ENCODE data around the gene NEAT1. TPM values are rescaled to one million over a fixed set of nuclear protein-coding genes. Genes with fewer than 3 reads are reported as not detected.
"Not testable (repeated sequence)": the region's sequence is repeated elsewhere in the genome, so short reads cannot be mapped to it uniquely, and the experiment has no call there.

NEAT1 gene
- total and polyA plus RNA-seq, 11 donors = 17.0 to 760 (median 507) TPM

DNA sequence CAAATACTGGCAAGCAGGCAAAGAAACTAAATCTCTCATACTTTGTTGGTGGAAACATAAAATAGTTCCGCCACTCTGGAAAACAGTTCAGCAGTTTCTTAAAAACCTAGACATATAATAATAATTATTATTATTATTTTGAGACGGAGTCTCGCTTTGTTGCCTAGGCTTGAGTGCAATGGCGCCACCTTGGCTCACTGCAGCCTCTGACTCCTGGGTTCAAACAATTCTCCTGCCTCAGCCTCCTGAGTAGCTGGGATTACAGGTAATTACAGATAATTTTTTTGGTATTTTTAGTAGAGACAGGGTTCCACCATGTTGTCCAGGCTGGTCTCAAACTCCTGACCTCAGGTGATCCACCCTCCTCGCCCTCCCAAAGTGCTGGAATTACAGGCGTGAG lies 44.7 kb downstream of the NEAT1 start:
- H3K4me1 ChIP-seq = peaks cover 0 to 32% (median 18%) of the 10 kb centered on the region in 12 donors
- WGBS, 4 donors = 87 to 98% (median 96%) methylated on average over 6 of the region's 6 CpGs
- intact Hi-C loops (cut with DNase I) = loop anchor here in 4 of 10 donors (5.0 kb wide), 4 partner anchors 50 to 95 kb away; partner anchors contain the start of gene SLC25A45 (in 1 of the 4)
- TF ChIP-seq CTCF (IDR thresholded peaks at IDR 0.05) = peak in 1 of 12 donors; percentile 13
- H3K9me3 ChIP-seq, DNase-seq, H3K27ac ChIP-seq, H3K36me3 ChIP-seq, H3K27me3 ChIP-seq, H3K4me3 ChIP-seq, ATAC-seq: not testable (repeated sequence)

GRCh38 chr11:65468874-65469333 lies 46.3 kb downstream of the NEAT1 start:
- no peaks in the 10 kb centered on the region for H3K27me3 ChIP-seq
- peaks cover 10 to 43% (median 30%) of the 10 kb centered on the region in 12 donors for H3K4me1 ChIP-seq
- no peaks in the 10 kb centered on the region for H3K9me3 ChIP-seq
- TF ChIP-seq POLR2A (IDR thresholded peaks at IDR 0.05) (no peak), CTCF (IDR thresholded peaks at IDR 0.05) (peak; percentile 27 to 65 (median 52))
- H3K27ac ChIP-seq = peak overlapping the region in 5 of 12 donors; percentile 5 to 100 (median 24)
- peak in 4 of 5 donors; percentile 56 to 85 (median 70) for DNase-seq
- ATAC-seq = no peak
- 13 to 25% (median 19%) methylated on average over 3 of the region's 3 CpGs for WGBS, 4 donors
- no peaks in the 10 kb centered on the region for H3K36me3 ChIP-seq
- intact Hi-C loops (cut with DNase I) = loop anchor here in 5 of 10 donors (2.0 to 5.0 kb wide), 5 partner anchors 42 to 97 kb away; partner anchors contain the start of gene SLC25A45 (in 1 of the 5)
- no peak overlapping the region for H3K4me3 ChIP-seq

- Histone ChIP-seq H3K4me3 (peak overlapping the region in 5 of 12 donors; percentile 14 to 48 (median 38)), H3K4me1 (peaks cover 10 to 43% (median 30%) of the 10 kb centered on the region in 12 donors), H3K36me3 (no peaks in the 10 kb centered on the region), H3K9me3 (no peaks in the 10 kb centered on the region), H3K27ac (peak overlapping the region; percentile 94 to 100 (median 98)), H3K27me3 (no peaks in the 10 kb centered on the region)
- DNase-seq = no peak
- peak in 2 of 4 donors; percentile 9 to 23 for ATAC-seq
- 47 to 59% (median 55%) methylated on average over 8 of the region's 8 CpGs for WGBS, 4 donors
- TF ChIP-seq CTCF (IDR thresholded peaks at IDR 0.05) (no peak), POLR2A (IDR thresholded peaks at IDR 0.05) (no peak)
- intact Hi-C loops (cut with DNase I) = loop anchor here in 9 of 10 donors (1.0 to 5.0 kb wide), 8 partner anchors 36 to 88 kb away; partner anchors contain the start of gene SLC25A45 (in 2 of the 9)
These were observed 47.9 kb downstream of the NEAT1 start for GRCh38 chr11:65470433-65471049.

- intact Hi-C loops (cut with DNase I) = loop anchor here in 9 of 10 donors (1.0 to 5.0 kb wide), 8 partner anchors 35 to 89 kb away; partner anchors contain the start of gene SLC25A45 (in 2 of the 9)
- no peaks in the 10 kb centered on the region for H3K27me3 ChIP-seq
- H3K36me3 ChIP-seq = no peaks in the 10 kb centered on the region
- peak overlapping the region in 11 of 12 donors; percentile 12 to 48 (median 36) for H3K4me3 ChIP-seq
- WGBS, 4 donors = 12 to 34% (median 23%) methylated on average over 5 to 8 of the region's 8 CpGs
- H3K4me1 ChIP-seq = peaks cover 14 to 49% (median 35%) of the 10 kb centered on the region in 12 donors
- no peak for TF ChIP-seq POLR2A (IDR thresholded peaks at IDR 0.05)
- peak; percentile 55 to 81 (median 70) for TF ChIP-seq CTCF (IDR thresholded peaks at IDR 0.05)
- DNase-seq (peak; percentile 83 to 94 (median 86)), ATAC-seq (peak; percentile 86 to 91 (median 88))
- H3K27ac ChIP-seq = peak overlapping the region; percentile 94 to 100 (median 98)
- no peaks in the 10 kb centered on the region for H3K9me3 ChIP-seq
These were observed 48.9 kb downstream of the NEAT1 start for GRCh38 chr11:65471447-65471891.

DNA sequence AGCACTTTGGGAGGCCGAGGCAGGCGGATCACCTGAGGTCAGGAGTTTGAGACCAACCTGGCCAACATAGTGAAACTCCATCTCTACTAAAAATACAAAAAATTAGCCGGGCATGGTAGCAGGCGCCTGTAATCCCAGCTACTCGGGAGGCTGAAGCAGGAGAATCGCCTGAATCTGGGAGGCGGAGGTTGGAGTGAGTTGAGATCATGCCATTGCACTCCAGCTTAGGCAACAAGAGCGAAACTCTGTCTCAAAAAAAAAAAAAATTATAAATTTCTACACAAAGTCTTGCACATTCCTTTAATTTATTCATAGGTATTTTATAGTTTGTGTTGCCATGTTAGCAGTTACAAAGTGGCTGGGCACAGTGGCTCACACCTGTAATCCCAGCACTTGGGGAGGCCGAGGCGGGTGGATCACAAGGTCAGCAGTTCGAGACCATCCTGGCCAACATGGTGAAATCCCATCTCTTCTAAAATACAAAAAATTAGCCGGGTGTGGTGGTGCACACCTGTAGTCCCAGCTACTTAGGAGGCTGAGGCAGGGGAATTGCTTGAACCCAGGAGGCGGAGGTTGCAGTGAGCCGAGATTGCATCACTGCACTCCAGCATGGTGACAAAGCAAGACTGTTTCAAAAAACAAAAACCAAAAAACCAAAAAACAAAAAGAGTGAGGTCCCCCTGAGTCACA lies 50.1 kb downstream of the NEAT1 start:
- Histone ChIP-seq H3K4me3 (peak overlapping the region in 7 of 12 donors; percentile 1 to 46 (median 24)), H3K4me1 (peaks cover 15 to 54% (median 37%) of the 10 kb centered on the region in 12 donors), H3K27ac (peak overlapping the region; percentile 96 to 100 (median 98))
- not testable (repeated sequence) for H3K9me3 ChIP-seq, DNase-seq, H3K27me3 ChIP-seq, ATAC-seq, H3K36me3 ChIP-seq
- intact Hi-C loops (cut with DNase I) = loop anchor here in 6 of 10 donors (1.0 to 5.0 kb wide), 3 partner anchors 35 to 90 kb away; partner anchors contain the start of gene SLC25A45 (in 1 of the 6)
- 77 to 79% (median 77%) methylated on average over 14 of the region's 14 CpGs for WGBS, 4 donors
